B cell (primary cell): ENCODE data around the gene HES7. TPM values are rescaled to one million over a fixed set of nuclear protein-coding genes. Genes with fewer than 3 reads are reported as not detected.

Experiments
- ATAC-seq: fragments of 200-7000 bp; cut with Tn5 transposase; one replicate; pipeline ENCODE4 v1.10.0; 2021; ENCODE audit warnings: low read depth, mild to moderate bottlenecking, moderate number of reproducible peaks, moderate library complexity
- CTCF ChIA-PET: fragments of 350-600 bp; sonication (Branson Sonifier 250); formaldehyde crosslinking; loops from one replicate; lab custom pipeline; 2021; ENCODE audit warnings: antibody characterized with exemption, inconsistent platforms; lab: Charles Lee
- POLR2A ChIA-PET: fragments of 350-600 bp; sonication (Branson Sonifier 250); formaldehyde crosslinking; loops from one replicate; lab custom pipeline; 2021; ENCODE audit warnings: antibody characterized with exemption; lab: Charles Lee
- DNase-seq: peaks from one replicate; pipeline ENCODE4 v3.0.0; 2013
- H2AFZ ChIP-seq: 2 replicates; pipeline ENCODE4 v1.6.1; 2012; ENCODE audit warnings: mild to moderate bottlenecking, low read depth, low read length; ENCODE audit not compliant: insufficient read depth, poor library complexity, severe bottlenecking
- H3K27ac ChIP-seq, 2 donors: 1 replicate in 1 of 2; 2 replicates in 1 of 2; pipeline ENCODE4 v1.5.1; 2012 to 2013; ENCODE audit warnings: low read length in 2 of 2, mild to moderate bottlenecking in 2 of 2, moderate library complexity in 1 of 2
- H3K27me3 ChIP-seq, 4 experiments: fragments of 200-600 bp in 1 of 4; sonication (generic) in 1 of 4; replicated peaks in 1 of 4; 1 replicate in 2 of 4; 2 replicates in 2 of 4; pipeline versions ENCODE4 v1.6.1 to v1.7.0; 2013 to 2016; ENCODE audit warnings: low read length in 3 of 4, mild to moderate bottlenecking in 2 of 4, mixed read lengths in 1 of 4, moderate library complexity in 1 of 4; ENCODE audit not compliant: insufficient read depth in 4 of 4, control insufficient read depth in 3 of 4; ENCODE audit errors: control extremely low read depth in 1 of 4
- H3K36me3 ChIP-seq, 2 experiments: replicated peaks in 1 of 2; 1 replicate in 1 of 2; 2 replicates in 1 of 2; pipeline versions ENCODE4 v1.6.1 to v1.7.1; 2013; ENCODE audit warnings: low read length in 1 of 2; ENCODE audit not compliant: insufficient read depth in 2 of 2, control insufficient read depth in 1 of 2; ENCODE audit errors: control extremely low read depth in 1 of 2, extremely low read depth in 1 of 2
- H3K4me1 ChIP-seq, 2 donors: fragments of 200-600 bp in 1 of 2; sonication (generic) in 1 of 2; 1 replicate in 1 of 2; 2 replicates in 1 of 2; pipeline versions ENCODE4 v1.5.1 to v1.6.1; 2013 to 2017; ENCODE audit warnings: low read length in 2 of 2; ENCODE audit not compliant: control insufficient read depth in 2 of 2, insufficient read depth in 2 of 2
- H3K4me2 ChIP-seq: replicated peaks from 2 replicates; pipeline ENCODE3; 2012; ENCODE audit warnings: mild to moderate bottlenecking, low read depth, low read length; ENCODE audit not compliant: poor library complexity, severe bottlenecking
- H3K4me3 ChIP-seq, 5 experiments: fragments of 200-600 bp in 1 of 5; sonication (generic) in 1 of 5; 1 replicate in 3 of 5; 2 replicates in 2 of 5; pipeline versions ENCODE4 v1.5.1 to v1.7.0; 2011 to 2016; ENCODE audit warnings: low read length in 4 of 5, mild to moderate bottlenecking in 4 of 5, low read depth in 2 of 5, control low read depth in 1 of 5, moderate library complexity in 1 of 5; ENCODE audit not compliant: insufficient read depth in 1 of 5; ENCODE audit errors: control extremely low read depth in 1 of 5, extremely low read depth in 1 of 5
- H3K79me2 ChIP-seq: fragments of 200-600 bp; sonication (generic); one replicate; pipeline ENCODE4 v1.6.0; 2016; ENCODE audit warnings: low read length; ENCODE audit not compliant: control insufficient read depth, insufficient read depth
- H3K9ac ChIP-seq: fragments of 200-600 bp; sonication (generic); 2 replicates; pipeline ENCODE4 v1.6.1; 2017; ENCODE audit warnings: mild to moderate bottlenecking, low read length, moderate library complexity
- H3K9me3 ChIP-seq, 3 donors: one replicate each; pipeline versions ENCODE4 v1.6.1 to v1.7.1; 2013; ENCODE audit warnings: low read length in 2 of 3; ENCODE audit not compliant: control insufficient read depth in 2 of 3, insufficient read depth in 1 of 3; ENCODE audit errors: control extremely low read depth in 1 of 3
- H4K20me1 ChIP-seq: 2 replicates; pipeline ENCODE4 v1.6.0; 2012; ENCODE audit warnings: mild to moderate bottlenecking, low read length; ENCODE audit not compliant: insufficient read depth, control insufficient read depth, poor library complexity, severe bottlenecking
- H3K27ac Mint-ChIP-seq: one replicate; pipeline ENCODE4 v1.8.0; 2021; ENCODE audit warnings: mixed read lengths
- H3K27me3 Mint-ChIP-seq: one replicate; pipeline ENCODE4 v1.8.0; 2021; ENCODE audit warnings: mixed read lengths
- H3K4me1 Mint-ChIP-seq: one replicate; pipeline ENCODE4 v1.8.0; 2021; ENCODE audit warnings: mixed read lengths
- H3K4me3 Mint-ChIP-seq: one replicate; pipeline ENCODE4 v1.8.0; 2021; ENCODE audit warnings: mixed read lengths
- H3K9me3 Mint-ChIP-seq: one replicate; pipeline ENCODE4 v1.8.0; 2022; ENCODE audit warnings: mixed read lengths; ENCODE audit not compliant: insufficient read depth
- CTCF ChIP-seq: fragments of 200-600 bp; IDR thresholded peaks from one replicate; pipeline ENCODE4 v1.8.0; 2022; ENCODE audit warnings: antibody characterized with exemption, mild to moderate bottlenecking
- EZH2 ChIP-seq: IDR thresholded peaks from 2 replicates; pipeline ENCODE4 v1.6.1; 2012; ENCODE audit warnings: borderline replicate concordance, low read depth, mild to moderate bottlenecking, moderate library complexity, low read length; ENCODE audit not compliant: insufficient read depth, poor library complexity, severe bottlenecking
- WGBS: methylation state at CpG from one replicate; pipeline ENCODE4 v1.1.5; 2013; ENCODE audit warnings: missing lambda C conversion rate; ENCODE audit not compliant: insufficient coverage; 5-methylcytosine and 5-hydroxymethylcytosine counted together
- intact Hi-C: fragments of 100-400 bp; cut with micrococcal nuclease; formaldehyde crosslinking; loops from one replicate; pipeline ENCODE4 v1.10.0; 2022
- polyA plus RNA-seq: library from polyadenylated mRNA; depleted of rRNA; stranded (reverse); fragments of >200 nt; gene quantifications from 2 replicates; pipeline ENCODE4 v1.2.3, GENCODE V29; 2012
- total RNA-seq, 2 donors: library from RNA; stranded (reverse); fragments of 120-200 nt in 1 of 2; gene quantifications; 1 replicate in 1 of 2; 2 replicates in 1 of 2; pipeline versions ENCODE4 v1.2.3 to v1.2.4, GENCODE V29; 2013 to 2022

HES7 gene
- total and polyA plus RNA-seq, 2 donors (not counting 1 experiment from before 2014, with no cell fraction given) = 0.34 TPM; not detected in 1

GRCh38 chr17:8121681-8122421 is 2.1 kb downstream of the HES7 start:
- peak overlapping the region in 4 of 5 experiments; percentile 29 to 85 (median 70) for H3K4me3 ChIP-seq
- no peak overlapping the region for H3K27ac ChIP-seq
- H3K36me3 ChIP-seq = no peaks in the 10 kb centered on the region
- peak overlapping the region; percentile 83 for H3K9ac ChIP-seq
- intact Hi-C loops = no loop called here
- peaks cover 0 to 28% (median 0%) of the 10 kb centered on the region in 3 donors for H3K9me3 ChIP-seq
- peak overlapping the region; percentile 58 for H2AFZ ChIP-seq
- H3K27me3 Mint-ChIP-seq = peaks cover 41% of the 10 kb centered on the region
- peak overlapping the region; percentile 26 for H3K27ac Mint-ChIP-seq
- ChIA-PET POLR2A (interaction anchor here (0.6 to 1.8 kb wide), 4 partner anchors 32 to 167 kb away, joined by 3 to 6 read pairs (median 4); partner anchors contain the start of gene RANGRF), CTCF (interaction anchor here (0.6 to 3.6 kb wide), 8 partner anchors 11 to 173 kb away, joined by 3 to 12 read pairs (median 4); partner anchors contain the start of gene SLC25A35)
- H4K20me1 ChIP-seq = peaks cover 34% of the 10 kb centered on the region
- peaks cover 0 to 59% (median 27%) of the 10 kb centered on the region in 4 experiments for H3K27me3 ChIP-seq
- WGBS = under 1% methylated on average over 71 of the region's 76 CpGs
- H3K4me1 ChIP-seq = peaks cover 69 to 78% of the 10 kb centered on the region in 2 donors
- H3K4me3 Mint-ChIP-seq = peak overlapping the region; percentile 94
- ATAC-seq (peak; percentile 14), DNase-seq (peak; percentile 76)
- H3K9me3 Mint-ChIP-seq = no peaks in the 10 kb centered on the region
- peaks cover 82% of the 10 kb centered on the region for H3K4me1 Mint-ChIP-seq
- TF ChIP-seq EZH2 (no peak), CTCF (peak; percentile 27)
- H3K79me2 ChIP-seq = no peaks in the 10 kb centered on the region
- H3K4me2 ChIP-seq = peak overlapping the region; percentile 91

- no peak overlapping the region for H3K27ac Mint-ChIP-seq
- H3K27me3 ChIP-seq = peaks cover 0 to 64% (median 32%) of the 10 kb centered on the region in 4 experiments
- POLR2A ChIA-PET = interaction anchor here (0.9 to 1.8 kb wide), 2 partner anchors 35 to 167 kb away, joined by 3 to 4 read pairs; partner anchors contain the start of gene RANGRF
These were observed 2.6 kb downstream of the HES7 start for GRCh38 chr17:8121407-8121680.

More at GRCh38 chr17:8121407-8121680, 2.6 kb downstream of the HES7 start:
- Histone ChIP-seq H3K4me1 (peaks cover 73 to 75% of the 10 kb centered on the region in 2 donors), H3K27ac (no peak overlapping the region), H3K79me2 (no peaks in the 10 kb centered on the region), H3K9ac (peak overlapping the region; percentile 83), H3K4me2 (peak overlapping the region; percentile 91), H3K36me3 (no peaks in the 10 kb centered on the region), H2AFZ (peak overlapping the region; percentile 58), H4K20me1 (peaks cover 34% of the 10 kb centered on the region), H3K9me3 (peaks cover 0 to 28% (median 0%) of the 10 kb centered on the region in 3 donors), H3K4me3 (peak overlapping the region; percentile 32 to 85 (median 70))
- H3K4me1 Mint-ChIP-seq = peaks cover 78% of the 10 kb centered on the region
- H3K27me3 Mint-ChIP-seq = peaks cover 46% of the 10 kb centered on the region
- H3K9me3 Mint-ChIP-seq = no peaks in the 10 kb centered on the region
- DNase-seq = no peak
- WGBS = 0% methylated on average over 10 of the region's 25 CpGs
- ATAC-seq = no peak
- no peak for TF ChIP-seq CTCF
- no peak for TF ChIP-seq EZH2
- intact Hi-C loops = no loop called here
- peak overlapping the region; percentile 94 for H3K4me3 Mint-ChIP-seq
- CTCF ChIA-PET = interaction anchor here (1.1 to 1.7 kb wide), 4 partner anchors 61 to 174 kb away, joined by 3 to 5 read pairs (median 4); partner anchors contain the start of gene SLC25A35
